ENCODE measurements around the gene DYNLRB1. TPM values are rescaled to one million over a fixed set of nuclear protein-coding genes. Genes with fewer than 3 reads are reported as not detected.

DYNLRB1 gene
- total and polyA plus RNA-seq, 2 of the 13 experiments (the other 11 are each of a cell fraction or from before 2014, with no cell fraction given), result 140 to 244 TPM

- TF ChIP-seq FUBP1 (CRISPR knock-in tag; IDR thresholded peaks at IDR 0.05; ENCODE audit: borderline replicate concordance) (0 out of 2 replicates have a peak, but pooled peaks have one; percentile 11), ATF2 (CRISPR knock-in tag; IDR thresholded peaks at IDR 0.05) (peak; percentile 82), PPARG (CRISPR knock-in tag; conservative IDR thresholded peaks at IDR 0.05) (peak; percentile 72; the same call in 1 of the 2 replicates), HNRNPL (IDR thresholded peaks at IDR 0.05; ENCODE audit: low read depth, low read length) (peak; percentile 84; the same call in 1 of the 2 replicates), SATB2 (CRISPR knock-in tag; IDR thresholded peaks at IDR 0.05) (peak; percentile 87), ZNF335 (CRISPR knock-in tag; IDR thresholded peaks at IDR 0.05) (peak; percentile 95), CENPX (CRISPR knock-in tag; IDR thresholded peaks at IDR 0.05) (no peak), PLRG1 (conservative IDR thresholded peaks at IDR 0.05) (no peak), ATF1 (CRISPR knock-in tag; IDR thresholded peaks at IDR 0.05) (no peak; the same call in 1 of the 2 replicates), EEA1 (CRISPR knock-in tag; IDR thresholded peaks at IDR 0.05; ENCODE audit: borderline replicate concordance) (no peak), SP140L (CRISPR knock-in tag; IDR thresholded peaks at IDR 0.05; ENCODE audit: borderline replicate concordance) (peak; percentile 91; the same call in 1 of the 2 replicates), IRF2 (CRISPR knock-in tag; IDR thresholded peaks at IDR 0.05) (peak; percentile 95)
- TF ChIP-seq, protein P1, sequence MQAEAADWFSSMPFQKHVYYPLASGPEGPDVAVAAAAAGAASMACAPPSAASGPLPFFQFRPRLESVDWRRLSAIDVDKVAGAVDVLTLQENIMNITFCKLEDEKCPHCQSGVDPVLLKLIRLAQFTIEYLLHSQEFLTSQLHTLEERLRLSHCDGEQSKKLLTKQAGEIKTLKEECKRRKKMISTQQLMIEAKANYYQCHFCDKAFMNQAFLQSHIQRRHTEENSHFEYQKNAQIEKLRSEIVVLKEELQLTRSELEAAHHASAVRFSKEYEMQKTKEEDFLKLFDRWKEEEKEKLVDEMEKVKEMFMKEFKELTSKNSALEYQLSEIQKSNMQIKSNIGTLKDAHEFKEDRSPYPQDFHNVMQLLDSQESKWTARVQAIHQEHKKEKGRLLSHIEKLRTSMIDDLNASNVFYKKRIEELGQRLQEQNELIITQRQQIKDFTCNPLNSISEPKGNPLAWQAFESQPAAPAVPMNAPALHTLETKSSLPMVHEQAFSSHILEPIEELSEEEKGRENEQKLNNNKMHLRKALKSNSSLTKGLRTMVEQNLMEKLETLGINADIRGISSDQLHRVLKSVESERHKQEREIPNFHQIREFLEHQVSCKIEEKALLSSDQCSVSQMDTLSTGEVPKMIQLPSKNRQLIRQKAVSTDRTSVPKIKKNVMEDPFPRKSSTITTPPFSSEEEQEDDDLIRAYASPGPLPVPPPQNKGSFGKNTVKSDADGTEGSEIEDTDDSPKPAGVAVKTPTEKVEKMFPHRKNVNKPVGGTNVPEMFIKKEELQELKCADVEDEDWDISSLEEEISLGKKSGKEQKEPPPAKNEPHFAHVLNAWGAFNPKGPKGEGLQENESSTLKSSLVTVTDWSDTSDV (CRISPR knock-in tag; IDR thresholded peaks at IDR 0.05), result peak; percentile 71
- TF ChIP-seq, protein P2, sequence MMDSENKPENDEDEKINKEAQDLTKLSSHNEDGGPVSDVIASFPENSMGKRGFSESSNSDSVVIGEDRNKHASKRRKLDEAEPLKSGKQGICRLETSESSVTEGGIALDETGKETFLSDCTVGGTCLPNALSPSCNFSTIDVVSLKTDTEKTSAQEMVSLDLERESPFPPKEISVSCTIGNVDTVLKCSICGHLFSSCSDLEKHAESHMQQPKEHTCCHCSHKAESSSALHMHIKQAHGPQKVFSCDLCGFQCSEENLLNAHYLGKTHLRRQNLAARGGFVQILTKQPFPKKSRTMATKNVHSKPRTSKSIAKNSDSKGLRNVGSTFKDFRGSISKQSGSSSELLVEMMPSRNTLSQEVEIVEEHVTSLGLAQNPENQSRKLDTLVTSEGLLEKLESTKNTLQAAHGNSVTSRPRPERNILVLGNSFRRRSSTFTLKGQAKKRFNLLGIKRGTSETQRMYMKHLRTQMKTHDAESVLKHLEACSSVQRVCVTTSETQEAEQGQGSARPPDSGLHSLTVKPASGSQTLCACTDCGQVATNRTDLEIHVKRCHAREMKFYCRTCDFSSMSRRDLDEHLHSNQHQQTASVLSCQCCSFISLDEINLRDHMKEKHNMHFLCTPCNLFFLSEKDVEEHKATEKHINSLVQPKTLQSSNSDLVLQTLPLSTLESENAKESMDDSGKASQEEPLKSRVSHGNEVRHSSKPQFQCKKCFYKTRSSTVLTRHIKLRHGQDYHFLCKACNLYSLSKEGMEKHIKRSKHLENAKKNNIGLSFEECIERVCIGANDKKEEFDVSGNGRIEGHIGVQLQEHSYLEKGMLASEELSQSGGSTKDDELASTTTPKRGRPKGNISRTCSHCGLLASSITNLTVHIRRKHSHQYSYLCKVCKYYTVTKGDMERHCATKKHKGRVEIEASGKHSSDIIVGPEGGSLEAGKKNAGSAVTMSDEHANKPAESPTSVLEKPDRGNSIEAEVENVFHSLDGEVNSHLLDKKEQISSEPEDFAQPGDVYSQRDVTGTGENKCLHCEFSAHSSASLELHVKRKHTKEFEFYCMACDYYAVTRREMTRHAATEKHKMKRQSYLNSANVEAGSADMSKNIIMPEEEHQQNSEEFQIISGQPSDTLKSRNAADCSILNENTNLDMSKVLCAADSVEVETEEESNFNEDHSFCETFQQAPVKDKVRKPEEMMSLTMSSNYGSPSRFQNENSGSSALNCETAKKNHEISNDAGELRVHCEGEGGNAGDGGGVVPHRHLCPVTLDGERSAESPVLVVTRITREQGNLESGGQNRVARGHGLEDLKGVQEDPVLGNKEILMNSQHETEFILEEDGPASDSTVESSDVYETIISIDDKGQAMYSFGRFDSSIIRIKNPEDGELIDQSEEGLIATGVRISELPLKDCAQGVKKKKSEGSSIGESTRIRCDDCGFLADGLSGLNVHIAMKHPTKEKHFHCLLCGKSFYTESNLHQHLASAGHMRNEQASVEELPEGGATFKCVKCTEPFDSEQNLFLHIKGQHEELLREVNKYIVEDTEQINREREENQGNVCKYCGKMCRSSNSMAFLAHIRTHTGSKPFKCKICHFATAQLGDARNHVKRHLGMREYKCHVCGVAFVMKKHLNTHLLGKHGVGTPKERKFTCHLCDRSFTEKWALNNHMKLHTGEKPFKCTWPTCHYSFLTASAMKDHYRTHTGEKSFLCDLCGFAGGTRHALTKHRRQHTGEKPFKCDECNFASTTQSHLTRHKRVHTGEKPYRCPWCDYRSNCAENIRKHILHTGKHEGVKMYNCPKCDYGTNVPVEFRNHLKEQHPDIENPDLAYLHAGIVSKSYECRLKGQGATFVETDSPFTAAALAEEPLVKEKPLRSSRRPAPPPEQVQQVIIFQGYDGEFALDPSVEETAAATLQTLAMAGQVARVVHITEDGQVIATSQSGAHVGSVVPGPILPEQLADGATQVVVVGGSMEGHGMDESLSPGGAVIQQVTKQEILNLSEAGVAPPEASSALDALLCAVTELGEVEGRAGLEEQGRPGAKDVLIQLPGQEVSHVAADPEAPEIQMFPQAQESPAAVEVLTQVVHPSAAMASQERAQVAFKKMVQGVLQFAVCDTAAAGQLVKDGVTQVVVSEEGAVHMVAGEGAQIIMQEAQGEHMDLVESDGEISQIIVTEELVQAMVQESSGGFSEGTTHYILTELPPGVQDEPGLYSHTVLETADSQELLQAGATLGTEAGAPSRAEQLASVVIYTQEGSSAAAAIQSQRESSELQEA (CRISPR knock-in tag; IDR thresholded peaks at IDR 0.05; ENCODE audit: not compliant biosample characterization), result peak; percentile 76
Measured at GRCh38 chr20:34516247-34517113, at the start of gene DYNLRB1 (continued).

Measured in HepG2 (cell line).